HG03064 (cell line): ENCODE measurements around the gene PPEF2.
"Not testable (repeated sequence)": the region's sequence is repeated elsewhere in the genome, so short reads cannot be mapped to it uniquely, and the experiment has no call there.

Experiments used
- ATAC-seq: cut with Tn5 transposase; IDR thresholded peaks from one replicate; pipeline ENCODE4 v1.9.1; 2021; ENCODE audit warnings: low read depth; ENCODE audit not compliant: unreplicated experiment

PPEF2 gene

DNA sequence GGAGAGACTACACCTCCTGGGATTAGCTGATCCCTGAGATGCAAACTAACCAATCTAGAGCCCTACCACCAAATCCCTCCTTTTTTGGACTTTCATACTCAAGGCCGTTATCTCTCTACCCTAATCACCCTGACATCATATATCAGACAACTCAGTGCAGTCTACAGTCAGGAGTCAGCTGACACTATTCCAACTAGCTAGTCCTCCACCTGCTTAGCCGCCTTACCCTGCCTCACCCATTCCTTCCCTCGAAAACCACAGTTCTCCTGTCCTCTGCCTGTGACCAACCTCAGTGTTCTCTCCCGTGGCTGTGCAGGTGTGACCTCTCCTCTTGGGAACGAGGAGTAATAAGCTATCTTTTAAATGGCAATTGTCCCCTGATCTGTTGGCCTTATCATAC is 1.8 kb upstream of the PPEF2 start:
- ATAC-seq, result no peak

DNA sequence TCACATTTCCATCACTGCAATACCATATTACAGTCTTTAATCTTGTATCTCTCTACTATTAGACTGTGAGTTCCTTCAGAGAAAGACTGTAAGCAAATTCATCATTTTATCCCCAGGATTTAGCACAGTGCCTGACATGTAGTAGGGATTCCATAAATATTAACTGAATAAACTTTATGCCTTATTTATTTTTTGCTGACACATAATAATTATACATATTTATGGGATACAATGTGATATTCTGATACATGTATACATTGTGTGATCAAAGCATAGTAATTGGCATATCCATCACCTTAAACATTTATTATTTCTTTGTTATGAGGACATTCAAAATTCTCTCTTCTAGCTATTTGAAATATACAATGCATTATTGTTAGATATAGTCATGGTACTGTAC is 3.7 kb downstream of the PPEF2 start:
- ATAC-seq, result no peak

DNA sequence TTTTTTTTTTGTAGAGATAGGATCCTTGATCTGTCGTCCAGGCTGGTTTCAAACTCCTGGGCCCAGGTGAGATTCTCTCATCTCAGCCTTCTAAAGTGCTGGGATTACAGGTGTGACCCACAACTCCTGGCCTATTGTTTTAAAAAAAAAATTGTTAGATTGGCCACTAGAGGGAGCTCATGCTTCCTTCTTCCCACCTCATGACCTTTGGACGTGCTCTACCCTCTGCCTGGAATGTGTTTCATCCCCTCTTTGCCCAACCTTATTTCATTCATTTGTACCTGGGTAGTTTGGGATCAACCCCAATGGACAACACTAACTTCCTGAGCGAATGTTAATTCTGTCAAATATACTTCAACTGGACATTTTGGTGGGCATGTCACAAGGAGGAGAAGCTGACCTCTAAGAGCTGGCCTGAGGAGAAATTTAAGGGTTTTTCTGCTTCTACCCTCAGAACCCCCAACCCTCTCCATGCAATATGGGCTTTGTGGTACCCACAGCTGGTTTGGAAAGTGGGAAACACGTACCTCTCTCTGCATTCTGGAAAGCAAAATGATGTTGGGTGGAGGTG is 6.4 kb downstream of the PPEF2 start:
- no peak for ATAC-seq

DNA sequence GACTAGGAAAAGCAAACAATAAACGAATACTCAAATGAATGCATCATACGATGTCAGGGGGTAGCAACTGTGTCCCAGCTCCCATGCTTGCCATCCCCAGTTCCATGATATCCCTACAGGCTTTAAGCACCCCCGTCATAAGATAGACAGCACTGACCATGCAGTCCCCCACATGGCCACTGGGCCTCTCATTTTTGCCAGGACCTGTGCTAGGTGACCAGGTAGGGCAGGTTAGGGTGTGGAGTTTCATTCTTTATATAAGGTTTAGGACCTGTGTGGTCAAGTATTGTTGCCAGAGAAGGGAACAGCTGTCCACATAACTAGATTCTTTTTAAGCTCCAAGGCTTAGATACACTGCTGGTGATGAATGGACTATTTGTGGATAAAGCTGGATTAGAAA is 9.7 kb downstream of the PPEF2 start:
- ATAC-seq, result no peak

DNA sequence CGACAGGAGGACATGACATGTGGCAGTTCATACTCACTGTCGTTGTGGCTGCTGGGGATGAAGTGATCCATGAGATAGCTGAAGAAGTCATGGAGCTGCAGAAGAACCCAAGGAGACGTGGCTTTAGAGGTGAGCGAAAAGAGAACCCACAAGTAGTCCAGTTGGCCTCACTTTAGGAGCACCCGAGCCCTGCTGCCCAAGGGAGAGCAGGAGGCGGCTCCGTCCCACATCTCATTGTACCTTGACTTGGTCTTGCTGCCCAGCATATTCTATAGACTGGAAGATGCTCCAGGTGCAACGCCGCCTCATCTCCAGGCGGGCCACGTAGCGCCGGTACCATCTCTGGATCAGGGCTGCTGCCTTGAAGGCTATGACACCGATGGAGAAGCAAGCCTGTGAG is 10.6 kb downstream of the PPEF2 start:
- ATAC-seq, result no peak

GRCh38 chr4:75889537-75890199 is 12.6 kb downstream of the PPEF2 start:
- no peak for ATAC-seq

GRCh38 chr4:75886104-75886503 is 16.1 kb downstream of the PPEF2 start:
- ATAC-seq, result no peak

DNA sequence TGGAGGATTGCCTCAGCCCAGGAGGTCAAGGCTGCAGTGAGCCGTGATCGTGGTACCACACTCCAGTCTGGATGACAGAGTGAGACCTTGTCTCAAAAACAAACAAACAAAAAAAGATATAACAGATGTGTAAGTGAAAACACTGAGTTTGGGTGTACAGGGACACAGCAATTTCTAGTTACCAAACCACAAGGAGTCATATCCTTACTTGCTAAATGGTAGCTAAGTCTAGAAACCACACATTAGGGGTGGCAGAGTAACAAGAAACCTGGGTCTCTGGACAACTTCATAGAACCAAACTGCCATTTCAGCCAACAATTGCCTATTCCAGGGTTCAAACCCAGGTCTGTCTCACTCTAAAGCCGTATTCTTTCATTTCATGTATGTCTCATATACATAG is 20.8 kb downstream of the PPEF2 start:
- ATAC-seq, result no peak

GRCh38 chr4:75880278-75880677 is 22.0 kb downstream of the PPEF2 start:
- ATAC-seq, result no peak

DNA sequence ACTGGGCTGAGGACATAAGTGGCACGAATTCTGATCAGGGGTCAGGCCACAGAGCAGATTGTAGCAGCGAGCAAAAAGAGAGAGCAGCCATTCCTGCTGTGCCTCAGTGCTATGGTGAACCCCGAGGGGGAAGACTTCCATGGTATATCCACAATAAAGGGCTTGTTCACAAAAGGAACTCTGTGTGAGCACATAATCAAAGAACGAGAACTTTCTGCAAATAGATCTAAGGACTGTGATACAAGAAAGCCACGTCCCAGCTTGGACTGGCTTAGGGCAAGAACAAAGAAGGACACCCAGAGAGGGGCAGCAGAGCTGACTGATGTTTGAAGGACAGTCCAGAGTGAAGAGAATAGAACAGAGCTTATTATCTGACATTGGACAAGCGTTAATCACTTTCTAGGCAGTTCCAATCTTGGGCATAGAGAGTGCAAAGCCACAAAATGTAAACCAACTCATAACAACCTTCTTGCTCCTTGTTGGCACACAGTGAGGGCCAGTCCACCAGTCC is 24.0 kb downstream of the PPEF2 start:
- ATAC-seq, result no peak

GRCh38 chr4:75876218-75876617 is 26.0 kb downstream of the PPEF2 start:
- no peak for ATAC-seq

DNA sequence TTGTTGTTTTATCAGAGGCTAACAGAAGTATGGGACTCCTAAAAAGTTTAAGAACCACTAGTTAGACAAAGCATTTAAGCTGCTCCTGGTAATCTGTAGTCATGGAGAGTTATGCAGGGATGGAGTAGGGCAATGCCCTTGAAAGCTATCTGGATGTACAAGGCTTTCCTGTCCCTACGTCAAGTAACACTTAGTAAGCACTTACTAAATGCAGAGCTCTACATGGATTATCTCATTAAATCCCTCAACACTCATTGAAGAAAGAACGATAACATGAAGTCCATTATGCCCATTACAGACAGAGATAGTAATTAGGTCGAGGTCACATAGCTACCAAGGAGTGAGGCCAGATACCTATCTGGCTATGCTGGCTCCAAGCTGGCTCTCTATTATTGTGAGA is 33.2 kb downstream of the PPEF2 start:
- no peak for ATAC-seq

DNA sequence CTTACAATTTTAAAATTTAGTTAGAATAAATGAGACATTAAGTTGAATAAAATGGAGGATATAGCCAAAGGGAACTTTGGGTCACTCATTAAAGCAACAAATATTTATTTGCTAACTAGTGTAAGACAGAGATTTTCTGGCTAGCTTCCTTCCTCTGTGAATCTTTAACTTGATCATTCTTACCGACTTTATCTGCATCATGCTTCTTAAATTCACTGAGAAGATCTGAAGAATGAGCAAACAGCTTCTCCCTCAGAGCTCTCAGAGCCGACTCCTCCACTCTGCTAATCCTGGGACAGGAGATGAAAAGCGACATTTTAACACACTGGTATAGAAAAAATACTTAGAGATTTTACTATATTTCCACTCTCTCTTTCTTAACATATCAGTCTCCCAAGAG is 35.1 kb downstream of the PPEF2 start:
- ATAC-seq, result no peak

- ATAC-seq, result no peak
Observed at GRCh38 chr4:75860606-75861005, 41.6 kb downstream of the PPEF2 start.

DNA sequence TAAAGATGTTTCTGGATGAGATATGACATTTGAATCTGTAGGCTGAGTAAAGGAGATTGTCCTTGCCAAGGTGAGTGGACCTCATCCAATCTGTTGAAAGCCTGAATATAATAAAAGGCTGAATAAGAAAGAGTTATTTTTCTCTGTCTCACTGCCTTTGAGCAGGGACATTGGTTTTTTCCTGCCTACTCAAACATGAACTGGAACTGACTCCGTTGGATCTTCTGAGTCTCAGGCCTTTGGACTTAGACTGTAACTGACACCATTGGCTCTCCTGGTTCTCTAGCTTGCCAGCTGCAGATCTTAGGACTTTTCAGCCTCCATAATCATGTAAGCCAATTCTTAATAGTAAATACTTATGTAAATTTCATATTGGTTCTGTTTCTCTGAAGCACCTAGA is 43.5 kb downstream of the PPEF2 start:
- no peak for ATAC-seq

DNA sequence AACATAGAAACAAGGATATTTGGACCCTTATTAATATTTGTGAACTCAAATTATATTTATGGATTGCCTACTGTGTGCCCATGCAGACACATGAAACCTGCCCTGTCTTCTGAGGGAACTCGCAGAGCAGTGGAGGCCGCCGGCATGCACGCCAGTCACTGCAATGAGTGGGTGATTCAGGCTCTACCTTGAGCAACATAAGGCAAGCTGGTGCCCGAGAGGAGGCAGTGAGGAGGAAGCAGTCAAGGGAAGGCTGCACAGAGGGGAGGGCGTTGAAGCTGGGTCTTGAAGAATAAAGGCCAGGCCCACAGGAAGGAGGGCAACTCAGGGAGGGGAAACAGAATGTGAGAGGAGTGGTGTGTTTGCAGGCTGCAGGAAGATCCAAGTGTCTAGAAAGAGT is 52.8 kb downstream of the PPEF2 start:
- no peak for ATAC-seq

DNA sequence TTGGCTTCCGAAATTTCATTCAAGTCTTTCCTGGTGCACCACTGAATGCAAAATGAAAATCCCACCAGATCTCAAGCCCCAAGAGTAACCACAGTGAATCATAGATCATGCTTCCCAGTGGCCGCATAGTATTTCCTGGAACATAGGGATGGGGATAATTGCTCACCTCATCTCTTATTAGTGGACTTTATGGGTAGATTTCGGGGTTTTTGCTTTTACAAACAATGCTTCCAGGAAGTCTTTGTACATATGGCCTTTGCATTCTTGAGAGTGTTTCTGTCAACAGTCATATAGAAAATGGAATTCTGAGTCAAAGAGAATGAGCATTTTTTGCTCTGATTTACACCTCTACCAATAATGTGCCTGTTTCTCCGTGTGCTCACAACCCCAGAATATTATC is 53.4 kb downstream of the PPEF2 start:
- no peak for ATAC-seq

GRCh38 chr4:75848171-75848760 is 54.0 kb downstream of the PPEF2 start:
- not testable (repeated sequence) for ATAC-seq

- no peak for ATAC-seq
Observed at GRCh38 chr4:75845992-75846391, 56.3 kb downstream of the PPEF2 start.

DNA sequence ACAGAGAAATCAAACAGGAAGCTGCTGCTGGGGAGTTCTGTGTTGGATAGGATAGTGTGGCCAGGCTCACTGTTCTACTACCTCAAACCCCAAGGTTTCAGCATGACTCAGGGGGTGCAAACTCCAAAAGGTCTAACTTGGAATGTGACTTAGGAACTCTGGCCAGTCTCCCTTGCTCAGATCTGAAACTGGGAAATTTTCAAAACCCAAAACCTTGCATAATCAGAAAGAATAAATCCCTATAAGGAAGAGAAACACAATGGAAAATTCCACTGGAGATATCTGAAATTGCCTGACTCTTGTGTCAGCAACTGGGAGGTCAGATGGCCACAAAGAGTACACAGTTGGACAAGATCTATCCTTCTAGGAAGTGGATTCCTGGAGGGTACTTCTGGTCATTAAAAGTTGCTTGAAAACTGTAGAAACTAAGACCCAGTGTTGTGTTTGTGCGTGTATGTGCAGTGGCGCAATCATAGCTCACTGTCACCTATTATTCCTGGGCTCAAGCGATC is 58.0 kb downstream of the PPEF2 start:
- ATAC-seq, result no peak

DNA sequence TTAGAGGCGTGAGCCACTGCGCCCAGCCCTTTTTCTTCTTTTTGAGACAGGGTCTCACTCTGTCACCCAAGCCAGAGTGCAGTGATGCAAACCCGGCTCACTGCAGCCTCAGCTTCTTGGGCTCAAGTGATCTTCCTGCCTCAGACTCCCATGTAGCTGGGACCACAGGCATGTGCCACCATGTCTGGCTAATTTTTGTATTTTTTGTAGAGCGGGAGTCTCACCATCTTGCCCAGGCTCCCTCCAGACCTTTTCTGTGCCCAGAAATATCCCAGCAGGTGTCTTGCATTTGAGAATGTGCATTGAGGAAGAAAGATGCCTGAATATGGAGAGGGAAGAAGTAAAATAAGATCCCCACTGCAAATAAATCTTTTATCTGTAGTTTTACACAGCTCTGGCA is 58.7 kb downstream of the PPEF2 start:
- ATAC-seq, result no peak
